DND-41 (cell line): ENCODE measurements around the gene STK25.

Experiments used
- ATAC-seq: fragments of 200-7000 bp; cut with Tn5 transposase; 3 replicates; pipeline ENCODE4 v1.9.1; 2021; ENCODE audit warnings: low read depth; ENCODE audit not compliant: insufficient read depth
- DNase-seq: peaks from one replicate; pipeline ENCODE4 v3.0.0-alpha.2; 2020
- H2AFZ ChIP-seq: 2 replicates; pipeline ENCODE4 v1.6.0; 2012; ENCODE audit warnings: low read depth, low read length
- H3K27ac ChIP-seq: 2 replicates; pipeline ENCODE4 v1.5.1; 2012; ENCODE audit warnings: low read length, inconsistent platforms
- H3K27me3 ChIP-seq: fragments of 200-600 bp; sonication (generic); 2 replicates; pipeline ENCODE4 v1.6.0; 2012; ENCODE audit warnings: low read length, mild to moderate bottlenecking, inconsistent platforms; ENCODE audit not compliant: insufficient read depth, poor library complexity
- H3K36me3 ChIP-seq: 2 replicates; pipeline ENCODE4 v1.5.1; 2012; ENCODE audit warnings: low read length, inconsistent platforms; ENCODE audit not compliant: insufficient read depth
- H3K4me1 ChIP-seq: 2 replicates; pipeline ENCODE4 v1.5.1; 2012; ENCODE audit warnings: mild to moderate bottlenecking, low read length; ENCODE audit not compliant: insufficient read depth
- H3K4me2 ChIP-seq: 2 replicates; pipeline ENCODE4 v1.6.0; 2012; ENCODE audit warnings: mild to moderate bottlenecking, moderate library complexity, low read length, inconsistent platforms; ENCODE audit not compliant: insufficient read depth
- H3K4me3 ChIP-seq, 2 experiments: fragments of 200-600 bp in 1 of 2; shearing (Covaris generic) in 1 of 2; 2 replicates each; pipeline ENCODE4 v1.5.1; 2012 to 2016; ENCODE audit warnings: inconsistent platforms in 2 of 2, low read length in 2 of 2, mild to moderate bottlenecking in 2 of 2, low read depth in 1 of 2, moderate library complexity in 1 of 2
- H3K79me2 ChIP-seq: 2 replicates; pipeline ENCODE4 v1.6.0; 2012; ENCODE audit warnings: low read length, inconsistent platforms; ENCODE audit not compliant: insufficient read depth
- H3K9ac ChIP-seq: 2 replicates; pipeline ENCODE4 v1.6.0; 2012; ENCODE audit warnings: low read depth, mild to moderate bottlenecking, inconsistent platforms, low read length, moderate library complexity
- H3K9me3 ChIP-seq: 2 replicates; pipeline ENCODE4 v1.5.1; 2012; ENCODE audit warnings: low read length, moderate library complexity, mild to moderate bottlenecking, inconsistent platforms; ENCODE audit not compliant: insufficient read depth, severe bottlenecking
- H4K20me1 ChIP-seq: 2 replicates; pipeline ENCODE4 v1.6.0; 2012; ENCODE audit warnings: low read length; ENCODE audit not compliant: insufficient read depth
- EZH2 ChIP-seq: IDR thresholded peaks from 3 replicates; pipeline ENCODE4 v1.6.1; 2012; ENCODE audit warnings: borderline replicate concordance, low read depth, mild to moderate bottlenecking, moderate library complexity, low read length, inconsistent platforms; ENCODE audit not compliant: severe bottlenecking
- TF ChIP-seq, protein P1 (sequence below): IDR thresholded peaks from 2 replicates; pipeline ENCODE4 v1.5.1; 2012; ENCODE audit warnings: borderline replicate concordance, low read length, moderate library complexity, mild to moderate bottlenecking; ENCODE audit not compliant: poor library complexity, severe bottlenecking; ENCODE audit errors: extremely low read depth

The STK25 gene

DNA sequence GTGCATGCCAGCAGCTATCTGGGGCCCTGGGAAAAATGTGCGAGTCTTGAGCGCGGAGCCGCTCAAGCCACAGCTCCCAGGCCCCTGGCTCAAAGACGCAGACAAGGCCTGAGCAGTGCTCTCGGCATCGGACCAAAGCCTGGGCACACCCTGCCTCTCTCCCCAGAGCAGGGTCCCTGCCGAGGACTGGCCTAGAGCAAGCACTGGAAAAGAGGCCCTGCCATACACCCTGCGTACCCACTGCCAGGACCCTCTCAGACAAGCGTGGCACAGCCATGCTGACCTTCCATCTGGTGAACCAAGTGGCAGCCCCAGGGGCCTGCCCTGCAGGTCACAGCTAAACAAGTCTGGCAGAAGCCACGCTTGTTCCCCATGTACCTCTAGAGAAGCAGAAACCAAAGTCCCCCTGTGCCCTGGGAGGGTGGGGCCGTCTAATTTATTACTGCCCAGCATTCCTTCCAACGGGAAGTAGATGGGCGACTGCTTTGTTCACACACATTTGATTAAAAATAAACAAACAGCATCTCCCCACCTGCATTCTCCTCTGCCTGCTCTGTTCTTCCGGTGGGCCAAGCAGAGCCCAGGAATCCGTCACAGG is 14.0 kb downstream of the STK25 start:
- no peak for ATAC-seq
- Histone ChIP-seq H3K36me3 (peaks cover 63% of the 10 kb centered on the region), H4K20me1 (peaks cover 18% of the 10 kb centered on the region), H3K9ac (no peak overlapping the region), H2AFZ (no peak overlapping the region), H3K4me2 (no peak overlapping the region), H3K27ac (no peak overlapping the region), H3K79me2 (no peaks in the 10 kb centered on the region), H3K4me3 (no peak overlapping the region), H3K9me3 (no peaks in the 10 kb centered on the region), H3K4me1 (no peaks in the 10 kb centered on the region), H3K27me3 (no peaks in the 10 kb centered on the region)
- no peak for DNase-seq
- no peak for TF ChIP-seq EZH2
- TF ChIP-seq, protein P1, sequence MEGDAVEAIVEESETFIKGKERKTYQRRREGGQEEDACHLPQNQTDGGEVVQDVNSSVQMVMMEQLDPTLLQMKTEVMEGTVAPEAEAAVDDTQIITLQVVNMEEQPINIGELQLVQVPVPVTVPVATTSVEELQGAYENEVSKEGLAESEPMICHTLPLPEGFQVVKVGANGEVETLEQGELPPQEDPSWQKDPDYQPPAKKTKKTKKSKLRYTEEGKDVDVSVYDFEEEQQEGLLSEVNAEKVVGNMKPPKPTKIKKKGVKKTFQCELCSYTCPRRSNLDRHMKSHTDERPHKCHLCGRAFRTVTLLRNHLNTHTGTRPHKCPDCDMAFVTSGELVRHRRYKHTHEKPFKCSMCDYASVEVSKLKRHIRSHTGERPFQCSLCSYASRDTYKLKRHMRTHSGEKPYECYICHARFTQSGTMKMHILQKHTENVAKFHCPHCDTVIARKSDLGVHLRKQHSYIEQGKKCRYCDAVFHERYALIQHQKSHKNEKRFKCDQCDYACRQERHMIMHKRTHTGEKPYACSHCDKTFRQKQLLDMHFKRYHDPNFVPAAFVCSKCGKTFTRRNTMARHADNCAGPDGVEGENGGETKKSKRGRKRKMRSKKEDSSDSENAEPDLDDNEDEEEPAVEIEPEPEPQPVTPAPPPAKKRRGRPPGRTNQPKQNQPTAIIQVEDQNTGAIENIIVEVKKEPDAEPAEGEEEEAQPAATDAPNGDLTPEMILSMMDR: no peak

DNA sequence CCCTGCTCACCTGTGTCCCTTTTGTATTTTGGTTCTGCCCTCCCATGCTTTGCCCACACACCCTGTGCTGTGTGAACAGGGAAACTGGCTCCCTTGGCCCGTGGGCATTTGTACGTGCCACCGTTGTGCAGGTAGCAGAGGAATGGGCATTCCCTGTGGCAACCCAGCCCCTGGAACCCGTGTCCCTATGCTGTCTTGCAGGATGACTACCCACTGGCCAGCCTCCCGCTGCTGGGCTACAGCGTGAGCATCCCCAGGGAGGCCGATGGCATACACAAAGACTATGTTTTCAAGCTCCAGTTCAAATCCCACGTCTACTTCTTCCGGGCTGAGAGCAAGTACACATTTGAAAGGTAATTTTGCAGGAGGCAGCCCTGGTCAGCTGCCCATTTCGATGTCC is 15.3 kb downstream of the STK25 start:
- Histone ChIP-seq H4K20me1 (peaks cover 6% of the 10 kb centered on the region), H3K9me3 (no peaks in the 10 kb centered on the region), H3K9ac (no peak overlapping the region), H3K27ac (no peak overlapping the region), H3K4me2 (no peak overlapping the region), H3K79me2 (no peaks in the 10 kb centered on the region), H3K4me1 (no peaks in the 10 kb centered on the region), H3K36me3 (peaks cover 49% of the 10 kb centered on the region), H2AFZ (no peak overlapping the region), H3K27me3 (no peaks in the 10 kb centered on the region), H3K4me3 (no peak overlapping the region)
- DNase-seq: no peak
- TF ChIP-seq, protein P1: no peak
- no peak for TF ChIP-seq EZH2
- ATAC-seq: no peak

DNA sequence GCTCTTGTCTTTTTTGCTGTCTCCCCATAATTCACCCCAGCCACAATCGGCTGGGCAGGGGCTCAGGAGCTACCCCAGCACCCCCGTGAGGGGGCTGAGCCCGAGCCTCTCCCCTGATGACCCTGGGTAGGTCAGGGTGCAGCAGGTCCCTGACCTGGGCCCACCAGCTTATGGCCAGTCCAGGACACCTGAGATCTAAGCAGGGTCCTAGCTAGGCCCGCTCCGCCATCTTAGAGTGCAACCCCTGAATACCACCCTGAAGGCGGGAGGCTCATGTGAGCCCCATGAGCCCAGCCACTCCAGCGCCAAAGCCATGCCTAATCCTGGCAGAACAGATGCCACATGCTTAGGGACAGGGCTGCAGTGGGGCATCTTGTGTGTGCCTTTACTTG is 16.2 kb downstream of the STK25 start:
- no peaks in the 10 kb centered on the region for H3K27me3 ChIP-seq
- peak; percentile 28; the same call in 1 of the 3 replicates for ATAC-seq
- H3K9me3 ChIP-seq: no peaks in the 10 kb centered on the region
- DNase-seq: no peak
- H3K79me2 ChIP-seq: no peaks in the 10 kb centered on the region
- H3K27ac ChIP-seq: no peak overlapping the region
- H2AFZ ChIP-seq: no peak overlapping the region
- H3K4me3 ChIP-seq: no peak overlapping the region
- H3K9ac ChIP-seq: no peak overlapping the region
- H3K36me3 ChIP-seq: peaks cover 40% of the 10 kb centered on the region
- TF ChIP-seq, protein P1: no peak
- TF ChIP-seq EZH2: no peak
- H4K20me1 ChIP-seq: peaks cover 3% of the 10 kb centered on the region
- H3K4me2 ChIP-seq: no peak overlapping the region
- H3K4me1 ChIP-seq: no peaks in the 10 kb centered on the region
